A549 (cell line): ENCODE data around the gene FXYD4. TPM values are rescaled to one million over a fixed set of nuclear protein-coding genes. Genes with fewer than 3 reads are reported as not detected.
A peak's percentile ranks its signal among the peaks of the same experiment; 100 is the strongest.

ENCODE experiments used
- ATAC-seq, 2 experiments: fragments of 200-7000 bp in 1 of 2; fragments of >200 bp in 1 of 2; cut with Nextera tagmentation in 1 of 2; cut with Tn5 transposase in 1 of 2; 3 replicates each; pipeline versions ENCODE4 v1.8.0 to v1.9.1; 2018 to 2020; ENCODE audit warnings: mild to moderate bottlenecking in 1 of 2, moderate library complexity in 1 of 2
- CTCF ChIA-PET: fragments of 300-600 bp; sonication (Branson Sonifier 250); formaldehyde crosslinking; extraction: SDS; loops from one replicate; lab custom pipeline; 2021; ENCODE audit warnings: antibody characterized with exemption, inconsistent platforms; lab: Yijun Ruan, JAX
- POLR2A ChIA-PET: fragments of 350-600 bp; formaldehyde crosslinking; extraction: SDS; loops from one replicate; lab custom pipeline; 2021; ENCODE audit warnings: antibody characterized with exemption, inconsistent platforms; lab: Yijun Ruan, JAX
- DNase-seq, 2 experiments: peaks; one replicate each; pipeline versions ENCODE4 v3.0.0 to v3.0.0-alpha.2; 2011 to 2016; ENCODE audit warnings: low read depth in 1 of 2, low spot score in 1 of 2
- FAIRE-seq: peaks from 2 replicates; lab custom pipeline; 2011; peaks lifted over from hg19 to GRCh38; lab: Jason Lieb, UNC
- H3K27ac ChIP-seq, 2 experiments: fragments of >200 bp; sonication (Bioruptor Twin); formaldehyde crosslinking; 3 replicates each; pipeline ENCODE4 v1.5.1; 2016 to 2017
- H3K4me1 ChIP-seq: fragments of >200 bp; sonication (Bioruptor Twin); formaldehyde crosslinking; 3 replicates; pipeline ENCODE4 v1.6.1; 2016
- H3K4me2 ChIP-seq: fragments of >200 bp; sonication (Bioruptor Twin); formaldehyde crosslinking; 3 replicates; pipeline ENCODE4 v1.6.1; 2016
- H3K4me3 ChIP-seq: fragments of >200 bp; sonication (Bioruptor Twin); formaldehyde crosslinking; 3 replicates; pipeline ENCODE4 v1.5.1; 2016
- H3K9me3 ChIP-seq: fragments of >200 bp; sonication (Bioruptor Twin); formaldehyde crosslinking; 3 replicates; pipeline ENCODE4 v1.6.1; 2016
- BHLHE40 ChIP-seq: IDR thresholded peaks from 2 replicates; pipeline ENCODE4 v1.6.1; 2012; ENCODE audit warnings: low read depth, low read length, inconsistent platforms
- CBX2 ChIP-seq: fragments of 200-600 bp; sonication (generic); IDR thresholded peaks from 2 replicates; pipeline ENCODE4 v1.6.1; 2016; ENCODE audit warnings: low read depth, mild to moderate bottlenecking, borderline replicate concordance
- EHF ChIP-seq: fragments of 250-450 bp; sonication (Bioruptor Pico); IDR thresholded peaks from 2 replicates; pipeline ENCODE4 v1.5.0; 2020; ENCODE audit warnings: mild to moderate bottlenecking
- EHMT2 ChIP-seq: fragments of 200-600 bp; sonication (generic); IDR thresholded peaks from 2 replicates; pipeline ENCODE4 v1.6.1; 2016; ENCODE audit warnings: antibody characterized with exemption, low read depth, mild to moderate bottlenecking, moderate library complexity
- EP300 ChIP-seq, 2 experiments: fragments of >200 bp; sonication (Bioruptor Twin); formaldehyde crosslinking; IDR thresholded peaks; 2 replicates in 1 of 2; 3 replicates in 1 of 2; pipeline ENCODE4 v1.6.1; 2016 to 2017
- ESRRA ChIP-seq: fragments of 150-350 bp; IDR thresholded peaks from 2 replicates; pipeline ENCODE4 v1.6.1; 2014; ENCODE audit warnings: mild to moderate bottlenecking, low read length, borderline replicate concordance
- HDAC2 ChIP-seq: fragments of 200-600 bp; sonication (generic); IDR thresholded peaks from 2 replicates; pipeline ENCODE4 v1.6.1; 2016
- HOXA7 ChIP-seq: fragments of 250-450 bp; sonication (Bioruptor Pico); IDR thresholded peaks from 2 replicates; pipeline ENCODE4 v1.5.0; 2020; ENCODE audit warnings: mild to moderate bottlenecking, moderate library complexity
- JUN ChIP-seq, 2 experiments: fragments of >200 bp; sonication (Bioruptor Twin); formaldehyde crosslinking; IDR thresholded peaks; 2 replicates in 1 of 2; 3 replicates in 1 of 2; pipeline ENCODE4 v1.6.1; 2016 to 2017
- JUNB ChIP-seq: fragments of >200 bp; sonication (Bioruptor Twin); formaldehyde crosslinking; IDR thresholded peaks from 2 replicates; pipeline ENCODE4 v1.6.1; 2016
- MAZ ChIP-seq: fragments of 150-350 bp; IDR thresholded peaks from 2 replicates; pipeline ENCODE4 v1.6.1; 2014; ENCODE audit warnings: antibody characterized with exemption, low read depth, low read length, borderline replicate concordance
- NPAS2 ChIP-seq: fragments of 250-450 bp; sonication (Bioruptor Pico); IDR thresholded peaks from 2 replicates; pipeline ENCODE4 v1.8.0; 2022; ENCODE audit warnings: mild to moderate bottlenecking, moderate library complexity, borderline replicate concordance
- RCOR1 ChIP-seq: fragments of 150-350 bp; IDR thresholded peaks from 2 replicates; pipeline ENCODE4 v1.6.1; 2014; ENCODE audit warnings: antibody characterized with exemption, low read length, low read depth
- RNF2 ChIP-seq: fragments of 200-600 bp; sonication (generic); IDR thresholded peaks from 2 replicates; pipeline ENCODE4 v1.6.1; 2016; ENCODE audit warnings: low read depth, mild to moderate bottlenecking, antibody characterized with exemption, moderate library complexity, borderline replicate concordance
- TP53 ChIP-seq: fragments of 250-450 bp; sonication (Bioruptor Pico); IDR thresholded peaks from 2 replicates; pipeline ENCODE4 v1.5.0; 2021; ENCODE audit warnings: mild to moderate bottlenecking, moderate library complexity
- ZFP36 ChIP-seq: fragments of 450-650 bp; IDR thresholded peaks from 2 replicates; pipeline ENCODE4 v1.6.1; 2014; ENCODE audit warnings: borderline replicate concordance; ENCODE audit not compliant: partially characterized antibody
- WGBS: methylation state at CpG from one replicate; pipeline ENCODE4 v1.1.6; 2017; ENCODE audit errors: missing lambda C conversion rate; 5-methylcytosine and 5-hydroxymethylcytosine counted together
- polyA plus RNA-seq, 4 experiments: library from polyadenylated mRNA; depleted of rRNA in 3 of 4; stranded (reverse); fragments of >200 nt; fragmentation: RNase III in 1 of 4; extraction: RNeasy Plus Mini Kit Qiagen cat#74134 plus additional on column Dnase treatment in 1 of 4; gene quantifications; 2 replicates in 3 of 4; 3 replicates in 1 of 4; pipeline ENCODE4 v1.2.3, GENCODE V29; 2011 to 2017
- TF ChIP-seq, protein P1 (sequence below): fragments of >200 bp; sonication (Bioruptor Twin); formaldehyde crosslinking; IDR thresholded peaks from 3 replicates; pipeline ENCODE4 v1.6.1; 2016
- TF ChIP-seq, protein P2 (sequence below): fragments of >200 bp; sonication (Bioruptor Twin); formaldehyde crosslinking; IDR thresholded peaks from 3 replicates; pipeline ENCODE4 v1.5.1; 2016
- TF ChIP-seq, protein P3 (sequence below): fragments of 200-600 bp; sonication (generic); IDR thresholded peaks from 2 replicates; pipeline ENCODE4 v1.6.1; 2016; ENCODE audit warnings: antibody characterized with exemption, mild to moderate bottlenecking, moderate library complexity
- TF ChIP-seq, protein P4 (sequence below): fragments of 250-450 bp; sonication (Bioruptor Pico); IDR thresholded peaks from 2 replicates; pipeline ENCODE4 v1.5.0; 2021; ENCODE audit warnings: mild to moderate bottlenecking, moderate library complexity, borderline replicate concordance

The FXYD4 gene
- polyA plus RNA-seq, 2 of the 4 experiments (the other 2 are of a cell fraction), result not detected

DNA sequence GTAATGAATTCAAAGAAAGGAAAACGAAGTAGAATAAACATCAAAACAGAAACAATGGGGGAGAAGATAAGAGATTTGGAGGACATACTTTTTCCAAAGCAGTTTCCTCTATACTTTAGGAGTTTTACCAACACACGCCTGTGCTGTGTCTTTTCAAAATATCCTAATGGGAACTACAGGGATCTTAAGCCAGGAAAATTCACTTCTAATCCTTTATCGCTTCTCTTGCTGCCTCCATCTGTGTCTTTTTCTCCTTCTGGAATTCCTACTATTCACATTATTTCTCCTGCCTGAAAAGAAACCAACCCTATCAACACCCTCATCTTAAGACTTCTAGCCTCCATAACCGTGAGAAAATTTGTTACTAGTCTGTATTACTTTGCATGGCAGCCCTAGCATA, 30.7 kb downstream of the FXYD4 start:
- Histone ChIP-seq H3K4me1 (peaks cover 85% of the 10 kb centered on the region), H3K4me3 (no peak overlapping the region), H3K4me2 (peak overlapping the region; percentile 87; the same call in 2 of the 3 replicates)
- CTCF ChIA-PET, result interaction anchor here (0.8 to 2.6 kb wide), 2 partner anchors 20 to 109 kb away, joined by 3 to 7 read pairs; no protein-coding TSS in a partner anchor
- ATAC-seq (no peak), DNase-seq (no peak)
- 58% methylated on average over 4 of the region's 4 CpGs for WGBS
- POLR2A ChIA-PET, result no interaction called here
- TF ChIP-seq, protein P1, sequence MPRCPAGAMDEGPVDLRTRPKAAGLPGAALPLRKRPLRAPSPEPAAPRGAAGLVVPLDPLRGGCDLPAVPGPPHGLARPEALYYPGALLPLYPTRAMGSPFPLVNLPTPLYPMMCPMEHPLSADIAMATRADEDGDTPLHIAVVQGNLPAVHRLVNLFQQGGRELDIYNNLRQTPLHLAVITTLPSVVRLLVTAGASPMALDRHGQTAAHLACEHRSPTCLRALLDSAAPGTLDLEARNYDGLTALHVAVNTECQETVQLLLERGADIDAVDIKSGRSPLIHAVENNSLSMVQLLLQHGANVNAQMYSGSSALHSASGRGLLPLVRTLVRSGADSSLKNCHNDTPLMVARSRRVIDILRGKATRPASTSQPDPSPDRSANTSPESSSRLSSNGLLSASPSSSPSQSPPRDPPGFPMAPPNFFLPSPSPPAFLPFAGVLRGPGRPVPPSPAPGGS, result no peak
- TF ChIP-seq CBX2, result no peak
- TF ChIP-seq, all 56 proteins: peak for 0
- H3K9me3 ChIP-seq, result no peaks in the 10 kb centered on the region
- FAIRE-seq, result no peak
- no peak overlapping the region for H3K27ac ChIP-seq

DNA sequence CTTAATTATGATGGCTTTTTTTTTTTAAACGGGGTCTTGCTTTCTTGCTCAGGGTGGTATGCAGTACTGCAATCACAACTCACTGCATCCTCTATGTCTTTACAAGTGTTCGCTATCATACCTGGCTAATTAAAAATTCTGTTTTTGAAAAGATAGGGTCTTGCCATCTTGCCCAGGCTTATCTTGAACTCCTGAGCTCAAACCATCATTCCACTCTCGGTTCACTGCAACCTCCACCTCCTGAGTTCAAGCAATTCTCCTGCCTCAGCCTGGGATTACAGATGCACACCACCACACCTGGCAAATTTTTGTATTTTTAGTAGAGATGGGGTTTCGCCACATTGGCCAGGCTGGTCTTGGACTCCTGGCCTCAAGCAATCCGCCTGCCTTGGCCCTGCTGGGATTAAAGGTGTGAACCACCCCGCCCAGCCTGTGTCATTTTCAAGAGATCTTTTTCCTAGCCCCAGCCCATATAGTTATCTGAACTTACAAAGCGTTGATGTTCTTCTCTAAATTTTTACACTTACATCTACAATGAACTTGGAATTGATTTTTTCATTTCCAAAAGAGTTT, 31.5 kb downstream of the FXYD4 start:
- CTCF ChIA-PET, result no interaction called here
- WGBS, result 82% methylated on average over 7 of the region's 7 CpGs
- peak overlapping the region; percentile 87; the same call in 2 of the 3 replicates for H3K4me2 ChIP-seq
- TF ChIP-seq EHF (CRISPR knock-in tag) (no peak), ZFP36 (no peak), NPAS2 (CRISPR knock-in tag) (no peak), TP53 (CRISPR knock-in tag) (no peak), RNF2 (no peak), JUN (IDR thresholded peaks at IDR 0.05) (no peak), EP300 (IDR thresholded peaks at IDR 0.05) (no peak), JUNB (no peak), CBX2 (no peak), ESRRA (no peak), BHLHE40 (no peak), HOXA7 (CRISPR knock-in tag) (no peak), RCOR1 (no peak), EHMT2 (no peak), HDAC2 (no peak), MAZ (no peak)
- TF ChIP-seq, protein P2, sequence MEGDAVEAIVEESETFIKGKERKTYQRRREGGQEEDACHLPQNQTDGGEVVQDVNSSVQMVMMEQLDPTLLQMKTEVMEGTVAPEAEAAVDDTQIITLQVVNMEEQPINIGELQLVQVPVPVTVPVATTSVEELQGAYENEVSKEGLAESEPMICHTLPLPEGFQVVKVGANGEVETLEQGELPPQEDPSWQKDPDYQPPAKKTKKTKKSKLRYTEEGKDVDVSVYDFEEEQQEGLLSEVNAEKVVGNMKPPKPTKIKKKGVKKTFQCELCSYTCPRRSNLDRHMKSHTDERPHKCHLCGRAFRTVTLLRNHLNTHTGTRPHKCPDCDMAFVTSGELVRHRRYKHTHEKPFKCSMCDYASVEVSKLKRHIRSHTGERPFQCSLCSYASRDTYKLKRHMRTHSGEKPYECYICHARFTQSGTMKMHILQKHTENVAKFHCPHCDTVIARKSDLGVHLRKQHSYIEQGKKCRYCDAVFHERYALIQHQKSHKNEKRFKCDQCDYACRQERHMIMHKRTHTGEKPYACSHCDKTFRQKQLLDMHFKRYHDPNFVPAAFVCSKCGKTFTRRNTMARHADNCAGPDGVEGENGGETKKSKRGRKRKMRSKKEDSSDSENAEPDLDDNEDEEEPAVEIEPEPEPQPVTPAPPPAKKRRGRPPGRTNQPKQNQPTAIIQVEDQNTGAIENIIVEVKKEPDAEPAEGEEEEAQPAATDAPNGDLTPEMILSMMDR, result no peak
- TF ChIP-seq, protein P3, sequence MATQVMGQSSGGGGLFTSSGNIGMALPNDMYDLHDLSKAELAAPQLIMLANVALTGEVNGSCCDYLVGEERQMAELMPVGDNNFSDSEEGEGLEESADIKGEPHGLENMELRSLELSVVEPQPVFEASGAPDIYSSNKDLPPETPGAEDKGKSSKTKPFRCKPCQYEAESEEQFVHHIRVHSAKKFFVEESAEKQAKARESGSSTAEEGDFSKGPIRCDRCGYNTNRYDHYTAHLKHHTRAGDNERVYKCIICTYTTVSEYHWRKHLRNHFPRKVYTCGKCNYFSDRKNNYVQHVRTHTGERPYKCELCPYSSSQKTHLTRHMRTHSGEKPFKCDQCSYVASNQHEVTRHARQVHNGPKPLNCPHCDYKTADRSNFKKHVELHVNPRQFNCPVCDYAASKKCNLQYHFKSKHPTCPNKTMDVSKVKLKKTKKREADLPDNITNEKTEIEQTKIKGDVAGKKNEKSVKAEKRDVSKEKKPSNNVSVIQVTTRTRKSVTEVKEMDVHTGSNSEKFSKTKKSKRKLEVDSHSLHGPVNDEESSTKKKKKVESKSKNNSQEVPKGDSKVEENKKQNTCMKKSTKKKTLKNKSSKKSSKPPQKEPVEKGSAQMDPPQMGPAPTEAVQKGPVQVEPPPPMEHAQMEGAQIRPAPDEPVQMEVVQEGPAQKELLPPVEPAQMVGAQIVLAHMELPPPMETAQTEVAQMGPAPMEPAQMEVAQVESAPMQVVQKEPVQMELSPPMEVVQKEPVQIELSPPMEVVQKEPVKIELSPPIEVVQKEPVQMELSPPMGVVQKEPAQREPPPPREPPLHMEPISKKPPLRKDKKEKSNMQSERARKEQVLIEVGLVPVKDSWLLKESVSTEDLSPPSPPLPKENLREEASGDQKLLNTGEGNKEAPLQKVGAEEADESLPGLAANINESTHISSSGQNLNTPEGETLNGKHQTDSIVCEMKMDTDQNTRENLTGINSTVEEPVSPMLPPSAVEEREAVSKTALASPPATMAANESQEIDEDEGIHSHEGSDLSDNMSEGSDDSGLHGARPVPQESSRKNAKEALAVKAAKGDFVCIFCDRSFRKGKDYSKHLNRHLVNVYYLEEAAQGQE, result no peak
- TF ChIP-seq, protein P4, sequence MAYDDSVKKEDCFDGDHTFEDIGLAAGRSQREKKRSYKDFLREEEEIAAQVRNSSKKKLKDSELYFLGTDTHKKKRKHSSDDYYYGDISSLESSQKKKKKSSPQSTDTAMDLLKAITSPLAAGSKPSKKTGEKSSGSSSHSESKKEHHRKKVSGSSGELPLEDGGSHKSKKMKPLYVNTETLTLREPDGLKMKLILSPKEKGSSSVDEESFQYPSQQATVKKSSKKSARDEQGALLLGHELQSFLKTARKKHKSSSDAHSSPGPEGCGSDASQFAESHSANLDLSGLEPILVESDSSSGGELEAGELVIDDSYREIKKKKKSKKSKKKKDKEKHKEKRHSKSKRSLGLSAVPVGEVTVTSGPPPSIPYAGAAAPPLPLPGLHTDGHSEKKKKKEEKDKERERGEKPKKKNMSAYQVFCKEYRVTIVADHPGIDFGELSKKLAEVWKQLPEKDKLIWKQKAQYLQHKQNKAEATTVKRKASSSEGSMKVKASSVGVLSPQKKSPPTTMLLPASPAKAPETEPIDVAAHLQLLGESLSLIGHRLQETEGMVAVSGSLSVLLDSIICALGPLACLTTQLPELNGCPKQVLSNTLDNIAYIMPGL (CRISPR knock-in tag), result no peak
- TF ChIP-seq, all 56 proteins: peak for 0
- Histone ChIP-seq H3K27ac (no peak overlapping the region), H3K9me3 (no peaks in the 10 kb centered on the region), H3K4me1 (peaks cover 82% of the 10 kb centered on the region), H3K4me3 (no peak overlapping the region)
- POLR2A ChIA-PET, result no interaction called here
- no peak for ATAC-seq
- no peak for FAIRE-seq
- DNase-seq, result no peak
